Psoas muscle (tissue), 8 donors: ENCODE measurements around the gene NPLOC4. TPM values are rescaled to one million over a fixed set of nuclear protein-coding genes. Genes with fewer than 3 reads are reported as not detected.

ENCODE experiments used
- ATAC-seq, 4 donors: fragments of 200-7000 bp; cut with Tn5 transposase; one replicate each; pipeline ENCODE4 v1.9.1; 2020; ENCODE audit warnings: moderate library complexity in 3 of 4, mild to moderate bottlenecking in 2 of 4
- DNase-seq, 2 donors: peaks; one replicate each; pipeline ENCODE4 v3.0.0-alpha.2; 2020
- H3K27ac ChIP-seq: fragments of 200-600 bp; one replicate; pipeline ENCODE4 v1.8.0; 2022
- H3K27me3 ChIP-seq, 3 donors: fragments of 200-600 bp in 1 of 3; one replicate each; pipeline versions ENCODE4 v1.6.1 to v1.8.0; 2013 to 2022; ENCODE audit warnings: low read length in 2 of 3, mild to moderate bottlenecking in 2 of 3, moderate library complexity in 1 of 3; ENCODE audit not compliant: insufficient read depth in 3 of 3
- H3K36me3 ChIP-seq, 2 donors: fragments of 200-600 bp in 1 of 2; one replicate each; pipeline versions ENCODE4 v1.6.1 to v1.8.0; 2013 to 2022; ENCODE audit warnings: low read depth in 1 of 2, mild to moderate bottlenecking in 1 of 2, moderate library complexity in 1 of 2; ENCODE audit not compliant: insufficient read depth in 1 of 2
- H3K4me1 ChIP-seq: fragments of 200-600 bp; one replicate; pipeline ENCODE4 v1.8.0; 2022
- H3K4me3 ChIP-seq: fragments of 200-600 bp; one replicate; pipeline ENCODE4 v1.8.0; 2022; ENCODE audit warnings: mild to moderate bottlenecking
- H3K9me3 ChIP-seq: fragments of 200-600 bp; one replicate; pipeline ENCODE4 v1.8.0; 2022
- WGBS, 3 donors: extraction: QIAGEN DNeasy Blood & Tissue Kit; methylation state at CpG; one replicate each; pipeline versions ENCODE4 v1.1.6 to v1.1.7; 2013; 5-methylcytosine and 5-hydroxymethylcytosine counted together
- intact Hi-C, 2 donors: fragments of 100-400 bp; cut with DNase I; formaldehyde crosslinking; loops; one replicate each; pipeline versions ENCODE4 v1.11.0 to v1.14.2; 2022
- polyA plus RNA-seq, 3 donors: library from polyadenylated mRNA; stranded (reverse); fragments of 200-250 nt; gene quantifications; one replicate each; pipeline ENCODE4 v1.2.3, GENCODE V29; 2013
- total RNA-seq, 4 donors: library from RNA; stranded (reverse); fragmentation: NEBNext Ultra II Directional in 2 of 4; extraction: Animal tissue kit (Norgen Biotek cat#: 25700) in 2 of 4; gene quantifications; one replicate each; pipeline versions ENCODE4 v1.2.1 to v1.2.4, GENCODE V29; 2021 to 2023
- TF ChIP-seq, protein P1 (sequence below): fragments of 200-600 bp; IDR thresholded peaks from one replicate; pipeline ENCODE4 v1.8.0; 2022; ENCODE audit warnings: antibody characterized with exemption
- donor health status: healthy with polysubstance abuse.
- donor health status: DM: no; HTN: no; CAD: no; lungs with moderate emphysema.
- donor health status: Bipolar disorder and iron deficiency.
- donor health status: healthy.
- donor health status: DM: yes; HTN: yes; CAD: no.
- donor health status: DM: no; HTN: no; CAD: no.
- donor health status: DM: no; HTN: no; CAD: no.
- donor health status: DM: yes; HTN: yes; CAD: no.

The NPLOC4 gene
- total and polyA plus RNA-seq, 7 donors = 87.3 to 414 (median 204) TPM

DNA sequence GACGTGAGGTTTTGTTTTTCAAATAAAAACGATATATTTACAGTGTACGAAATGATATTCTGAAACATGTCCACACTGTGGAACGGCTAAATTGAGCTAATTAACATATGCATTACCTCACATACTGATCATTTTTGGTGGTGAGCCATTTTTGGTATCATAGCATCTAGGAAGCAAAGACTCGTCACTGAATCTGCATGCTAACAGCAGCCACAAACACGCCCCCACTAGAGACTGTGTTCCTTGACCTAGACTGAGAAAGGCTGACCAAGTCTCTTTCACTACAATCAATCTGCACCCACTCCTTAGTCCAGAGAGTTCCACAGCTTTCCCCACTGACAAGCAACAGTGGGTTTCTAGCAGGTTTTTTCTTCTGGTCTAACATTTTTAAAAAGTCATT lies 29.5 kb downstream of the NPLOC4 start:
- Histone ChIP-seq H3K36me3 (peaks cover 20 to 96% of the 10 kb centered on the region in 2 donors), H3K27ac (no peak overlapping the region), H3K27me3 (no peaks in the 10 kb centered on the region), H3K4me3 (no peak overlapping the region), H3K9me3 (no peaks in the 10 kb centered on the region), H3K4me1 (no peaks in the 10 kb centered on the region)
- 76 to 81% (median 77%) methylated on average over 6 of the region's 6 CpGs for WGBS, 3 donors
- intact Hi-C loops = no loop called here
- TF ChIP-seq, protein P1, sequence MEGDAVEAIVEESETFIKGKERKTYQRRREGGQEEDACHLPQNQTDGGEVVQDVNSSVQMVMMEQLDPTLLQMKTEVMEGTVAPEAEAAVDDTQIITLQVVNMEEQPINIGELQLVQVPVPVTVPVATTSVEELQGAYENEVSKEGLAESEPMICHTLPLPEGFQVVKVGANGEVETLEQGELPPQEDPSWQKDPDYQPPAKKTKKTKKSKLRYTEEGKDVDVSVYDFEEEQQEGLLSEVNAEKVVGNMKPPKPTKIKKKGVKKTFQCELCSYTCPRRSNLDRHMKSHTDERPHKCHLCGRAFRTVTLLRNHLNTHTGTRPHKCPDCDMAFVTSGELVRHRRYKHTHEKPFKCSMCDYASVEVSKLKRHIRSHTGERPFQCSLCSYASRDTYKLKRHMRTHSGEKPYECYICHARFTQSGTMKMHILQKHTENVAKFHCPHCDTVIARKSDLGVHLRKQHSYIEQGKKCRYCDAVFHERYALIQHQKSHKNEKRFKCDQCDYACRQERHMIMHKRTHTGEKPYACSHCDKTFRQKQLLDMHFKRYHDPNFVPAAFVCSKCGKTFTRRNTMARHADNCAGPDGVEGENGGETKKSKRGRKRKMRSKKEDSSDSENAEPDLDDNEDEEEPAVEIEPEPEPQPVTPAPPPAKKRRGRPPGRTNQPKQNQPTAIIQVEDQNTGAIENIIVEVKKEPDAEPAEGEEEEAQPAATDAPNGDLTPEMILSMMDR = no peak
- ATAC-seq (no peak), DNase-seq (no peak)

DNA sequence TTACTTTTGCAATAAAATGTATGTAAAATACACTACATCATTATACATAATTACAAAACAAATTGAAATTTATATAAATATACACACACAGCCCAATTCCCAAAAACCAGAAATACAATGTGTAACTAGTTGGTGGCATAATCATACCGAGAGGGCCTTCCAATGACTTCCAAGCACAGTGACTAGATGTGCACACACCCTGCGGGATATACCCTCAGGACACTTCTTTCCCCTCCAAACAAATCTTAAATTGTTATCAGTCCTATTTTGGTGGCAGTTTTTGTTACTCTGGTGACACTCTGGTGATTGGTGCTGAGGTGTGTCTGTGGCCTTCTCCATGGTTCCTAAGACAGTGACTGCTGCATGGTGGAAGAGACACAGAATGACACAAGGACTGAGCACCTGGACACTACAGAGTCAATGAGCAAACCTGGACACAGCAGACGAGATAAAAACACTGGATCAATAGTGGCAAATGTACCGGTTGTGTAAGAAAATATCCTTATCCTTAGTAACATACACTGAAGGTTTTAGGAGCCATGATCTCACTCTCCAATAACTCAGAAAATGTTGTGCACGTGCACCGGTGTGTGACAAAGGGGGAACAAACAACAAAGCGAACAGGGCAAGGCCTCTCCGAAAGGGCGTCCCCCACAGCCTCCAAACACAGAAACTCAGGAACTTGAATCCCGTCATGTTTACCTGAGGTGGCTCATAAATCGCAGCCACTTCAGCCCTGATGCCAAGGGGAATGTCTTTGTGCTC lies 32.9 kb downstream of the NPLOC4 start:
- Histone ChIP-seq H3K4me3 (no peak overlapping the region), H3K27me3 (no peaks in the 10 kb centered on the region), H3K9me3 (no peaks in the 10 kb centered on the region), H3K27ac (no peak overlapping the region), H3K36me3 (peaks cover 19 to 100% of the 10 kb centered on the region in 2 donors), H3K4me1 (peaks cover 3% of the 10 kb centered on the region)
- intact Hi-C loops = loop anchor here in 1 of 2 donors (5.0 kb wide), 1 partner anchor 37 kb away; no protein-coding TSS in a partner anchor
- no peak for ATAC-seq
- TF ChIP-seq, protein P1 = no peak
- WGBS, 3 donors = 77 to 85% (median 82%) methylated on average over 11 of the region's 11 CpGs
- no peak for DNase-seq

DNA sequence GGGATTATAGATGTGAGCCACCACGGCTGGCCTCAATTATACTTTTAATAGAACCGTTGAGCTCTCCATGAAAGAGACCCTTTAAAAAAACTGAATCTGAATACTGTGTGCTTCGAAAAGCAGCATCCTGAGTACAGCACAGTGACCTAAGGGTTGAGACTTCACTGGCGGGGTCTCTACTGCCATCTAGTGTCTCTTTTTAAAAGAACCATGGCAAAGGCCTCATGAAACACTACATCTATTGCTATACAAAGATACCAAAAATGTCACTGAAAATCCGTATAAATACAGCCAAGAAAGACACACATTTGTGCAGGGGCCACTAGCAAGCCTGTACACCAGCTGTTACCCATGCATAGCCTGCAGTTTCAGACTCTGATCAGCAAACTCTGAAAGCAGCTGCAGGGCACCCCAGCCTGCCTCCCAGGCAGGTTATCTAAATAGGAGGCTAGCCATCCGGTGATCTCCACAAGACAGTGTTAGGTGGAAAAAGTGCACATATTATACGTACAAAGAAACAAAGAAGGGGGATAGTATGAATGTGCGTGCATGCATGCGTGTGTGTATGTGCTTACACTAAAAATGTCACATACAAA lies 35.3 kb downstream of the NPLOC4 start:
- WGBS, 3 donors = 37 to 42% (median 41%) methylated on average over 9 of the region's 9 CpGs

DNA sequence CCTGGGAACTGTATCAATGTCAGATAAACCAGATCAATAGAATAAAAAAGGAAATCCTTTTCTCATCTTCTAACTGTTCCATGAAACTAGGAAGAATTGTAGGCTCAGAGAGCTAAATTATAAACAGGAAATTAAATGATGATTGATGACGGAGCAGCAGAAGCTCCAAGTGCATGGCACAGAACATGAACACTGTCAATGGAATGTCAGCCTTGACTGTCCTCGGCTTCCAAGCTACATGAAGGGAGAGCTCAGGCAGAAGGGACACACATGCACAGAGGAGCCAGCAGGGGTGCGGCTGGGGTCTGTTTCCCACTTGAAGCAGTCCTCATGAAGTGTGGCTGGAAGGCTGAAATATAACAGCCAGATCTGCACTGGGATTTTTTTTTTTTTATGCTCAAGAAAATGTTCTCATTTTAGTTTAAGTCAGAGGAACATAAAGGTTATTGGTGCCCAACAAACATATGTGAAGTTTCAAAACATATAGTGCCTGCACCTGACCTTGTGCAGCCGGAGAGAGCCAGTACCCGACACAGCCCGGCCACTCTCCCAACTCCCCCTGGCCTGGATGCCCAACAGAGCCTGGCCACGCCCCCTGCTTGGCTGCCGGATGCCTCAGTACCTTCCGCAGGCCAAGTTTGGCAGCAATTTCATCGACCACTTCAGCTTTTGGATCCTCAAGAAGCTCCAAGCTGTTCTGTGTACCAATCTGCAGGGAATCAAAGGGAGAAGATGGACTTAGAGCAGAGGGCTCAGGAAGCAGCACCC lies 37.0 kb downstream of the NPLOC4 start:
- DNase-seq = no peak
- no peaks in the 10 kb centered on the region for H3K27me3 ChIP-seq
- TF ChIP-seq, protein P1 = no peak
- H3K36me3 ChIP-seq = peaks cover 21 to 100% of the 10 kb centered on the region in 2 donors
- intact Hi-C loops = loop anchor here (2.0 to 5.0 kb wide), 3 partner anchors 33 to 345 kb away; no protein-coding TSS in a partner anchor
- no peaks in the 10 kb centered on the region for H3K9me3 ChIP-seq
- H3K4me1 ChIP-seq = peaks cover 3% of the 10 kb centered on the region
- WGBS, 3 donors = 37 to 59% (median 41%) methylated on average over 10 of the region's 10 CpGs
- H3K27ac ChIP-seq = no peak overlapping the region
- no peak overlapping the region for H3K4me3 ChIP-seq
- peak in 2 of 4 donors; percentile 23 to 48 for ATAC-seq

More for the DNA sequence above, 35.3 kb downstream of the NPLOC4 start:
- Histone ChIP-seq H3K4me3 (no peak overlapping the region), H3K9me3 (no peaks in the 10 kb centered on the region), H3K36me3 (peaks cover 16 to 100% of the 10 kb centered on the region in 2 donors), H3K27ac (no peak overlapping the region), H3K27me3 (no peaks in the 10 kb centered on the region), H3K4me1 (peaks cover 3% of the 10 kb centered on the region)
- ATAC-seq = peak; percentile 57 to 78 (median 70)
- TF ChIP-seq, protein P1 = peak; percentile 62
- DNase-seq = no peak
- intact Hi-C loops = loop anchor here in 1 of 2 donors (2.0 to 5.0 kb wide), 2 partner anchors 34 to 347 kb away; no protein-coding TSS in a partner anchor
